Non-pigmented ciliary epithelial cell (primary cell): ENCODE data around the gene ABCB7.
A peak's percentile ranks its signal among the peaks of the same experiment; 100 is the strongest.
"Not testable (repeated sequence)": the region's sequence is repeated elsewhere in the genome, so short reads cannot be mapped to it uniquely, and the experiment has no call there.

Experiments used
- DNase-seq: peaks from one replicate; pipeline ENCODE4 v3.0.0-alpha.2; 2010; ENCODE audit warnings: low read depth

Gene ABCB7

GRCh38 chrX:75155827-75156525, at the start of gene ABCB7:
TSS of gene ABCB7 (minus strand) at chrX:75156283. CDS start at chrX:75156272, 11 bp downstream.
- DNase-seq = no peak

GRCh38 chrX:75188415-75189206, 32.5 kb upstream of the ABCB7 start:
- not testable (repeated sequence) for DNase-seq

- peak; percentile 1 for DNase-seq
These were observed 25.6 kb upstream of the ABCB7 start for GRCh38 chrX:75181721-75182120.

- not testable (repeated sequence) for DNase-seq
These were observed 23.6 kb upstream of the ABCB7 start for GRCh38 chrX:75179536-75180293.

GRCh38 chrX:75172257-75172890, 16.3 kb upstream of the ABCB7 start:
- not testable (repeated sequence) for DNase-seq

- DNase-seq = no peak
These were observed 2.0 kb upstream of the ABCB7 start for GRCh38 chrX:75158054-75158453.

- no peak for DNase-seq
These were observed 455 bp upstream of the ABCB7 start for GRCh38 chrX:75156531-75156945.

GRCh38 chrX:75155447-75155826, 646 bp downstream of the ABCB7 start:
- DNase-seq = no peak

- DNase-seq = no peak
These were observed 1.2 kb downstream of the ABCB7 start for GRCh38 chrX:75154871-75155270.

- no peak for DNase-seq
These were observed 4.1 kb downstream of the ABCB7 start for GRCh38 chrX:75151827-75152592.

GRCh38 chrX:75149654-75150053, 6.4 kb downstream of the ABCB7 start:
- no peak for DNase-seq

GRCh38 chrX:75132672-75133071, 23.4 kb downstream of the ABCB7 start:
- no peak for DNase-seq

- DNase-seq = no peak
These were observed 24.0 kb downstream of the ABCB7 start for GRCh38 chrX:75131973-75132627.

- DNase-seq = not testable (repeated sequence)
These were observed 27.0 kb downstream of the ABCB7 start for GRCh38 chrX:75129069-75129468.

- no peak for DNase-seq
These were observed 37.8 kb downstream of the ABCB7 start for GRCh38 chrX:75118296-75118695.

GRCh38 chrX:75115707-75116413, 40.2 kb downstream of the ABCB7 start:
- no peak for DNase-seq

- DNase-seq = no peak
These were observed 41.4 kb downstream of the ABCB7 start for GRCh38 chrX:75114638-75115037.

GRCh38 chrX:75113664-75114063, 42.4 kb downstream of the ABCB7 start:
- DNase-seq = no peak

GRCh38 chrX:75107863-75108509, 48.1 kb downstream of the ABCB7 start:
- DNase-seq = no peak

- no peak for DNase-seq
These were observed 49.3 kb downstream of the ABCB7 start for GRCh38 chrX:75106772-75107171.
